NT2/D1 (cell line): ENCODE results near the gene MALRD1.

Experiments used
- DNase-seq: peaks from one replicate; pipeline ENCODE4 v3.0.0-alpha.2; 2011; ENCODE audit warnings: low read depth, low spot score
- H3K27me3 ChIP-seq: 2 replicates; pipeline ENCODE4 v1.6.0; 2011; ENCODE audit warnings: mild to moderate bottlenecking; ENCODE audit not compliant: insufficient read length, insufficient read depth
- H3K36me3 ChIP-seq: 2 replicates; pipeline ENCODE4 v1.6.1; 2011; ENCODE audit warnings: mild to moderate bottlenecking, low read length, mixed read lengths; ENCODE audit not compliant: insufficient read depth, insufficient read length
- H3K4me1 ChIP-seq: 2 replicates; pipeline ENCODE4 v1.5.1; 2011; ENCODE audit not compliant: insufficient read depth, insufficient read length
- H3K4me3 ChIP-seq: 2 replicates; pipeline ENCODE4 v1.5.1; 2011; ENCODE audit warnings: low read depth; ENCODE audit not compliant: insufficient read length
- H3K9ac ChIP-seq: 2 replicates; pipeline ENCODE4 v1.6.0; 2011; ENCODE audit warnings: low read depth; ENCODE audit not compliant: insufficient read length
- H3K9me3 ChIP-seq: 2 replicates; pipeline ENCODE4 v1.5.1; 2011; ENCODE audit warnings: mild to moderate bottlenecking, low read length; ENCODE audit not compliant: insufficient read depth
- SUZ12 ChIP-seq: IDR thresholded peaks from 2 replicates; pipeline ENCODE4 v1.6.1; 2011; ENCODE audit not compliant: insufficient read length, insufficient read depth; ENCODE audit errors: extremely low read depth
- YY1 ChIP-seq: IDR thresholded peaks from 2 replicates; pipeline ENCODE4 v1.6.1; 2011; ENCODE audit not compliant: insufficient read length, insufficient read depth
- ZNF274 ChIP-seq: IDR thresholded peaks from 2 replicates; pipeline ENCODE4 v1.6.1; 2011; ENCODE audit warnings: mild to moderate bottlenecking, low read depth, low read length

MALRD1 gene

DNA sequence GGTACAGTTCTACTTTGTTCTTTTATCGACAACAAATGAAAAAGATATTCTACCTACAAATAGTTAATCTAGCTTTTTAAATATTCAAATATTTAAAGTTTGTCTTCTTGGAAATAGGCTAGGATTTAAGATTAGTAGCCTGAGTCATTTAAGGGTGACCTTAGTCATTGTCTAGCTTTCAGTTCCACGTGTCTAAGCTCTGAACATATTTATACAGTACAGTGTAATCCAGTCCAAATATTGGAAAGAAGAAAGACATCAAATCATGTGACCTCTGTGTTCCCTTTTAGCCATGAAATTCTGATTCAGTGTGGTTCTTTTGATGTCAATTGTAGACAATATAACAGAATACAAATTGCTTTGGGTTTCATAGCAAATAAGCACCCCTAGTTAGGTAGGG lies 121.1 kb downstream of the MALRD1 start:
- TF ChIP-seq ZNF274 (no peak), SUZ12 (no peak), YY1 (no peak)
- H3K9ac ChIP-seq = no peak overlapping the region
- no peaks in the 10 kb centered on the region for H3K4me1 ChIP-seq
- no peak overlapping the region for H3K4me3 ChIP-seq
- no peaks in the 10 kb centered on the region for H3K36me3 ChIP-seq
- H3K27me3 ChIP-seq = no peaks in the 10 kb centered on the region
- DNase-seq = no peak
- H3K9me3 ChIP-seq = no peaks in the 10 kb centered on the region

DNA sequence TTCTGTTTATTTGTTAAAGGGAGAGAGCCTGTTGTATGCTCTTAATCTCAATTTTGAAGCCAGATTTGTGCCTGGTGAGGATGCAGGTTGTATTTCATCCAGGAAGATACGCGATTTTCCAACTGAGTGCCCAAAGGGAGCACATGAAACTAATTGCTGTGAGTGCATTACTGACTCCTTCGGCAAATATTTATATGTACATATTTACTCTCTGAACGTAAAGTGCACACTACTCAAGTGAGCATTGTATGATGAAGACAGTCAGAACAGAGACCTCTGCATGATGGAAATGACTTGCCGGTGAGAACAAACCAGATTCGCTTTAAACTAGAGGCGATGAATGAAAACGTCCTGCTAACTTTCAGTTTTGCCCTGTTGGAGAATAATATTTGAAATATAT lies 130.1 kb downstream of the MALRD1 start:
- no peak for DNase-seq
- Histone ChIP-seq H3K9ac (no peak overlapping the region), H3K4me3 (no peak overlapping the region), H3K36me3 (no peaks in the 10 kb centered on the region), H3K9me3 (no peaks in the 10 kb centered on the region), H3K27me3 (no peaks in the 10 kb centered on the region), H3K4me1 (no peaks in the 10 kb centered on the region)
- TF ChIP-seq YY1 (no peak), SUZ12 (no peak), ZNF274 (no peak)

- DNase-seq = no peak
- TF ChIP-seq SUZ12 (no peak), ZNF274 (no peak), YY1 (no peak)
These were observed 136.3 kb downstream of the MALRD1 start for GRCh38 chr10:19184891-19185290.

DNA sequence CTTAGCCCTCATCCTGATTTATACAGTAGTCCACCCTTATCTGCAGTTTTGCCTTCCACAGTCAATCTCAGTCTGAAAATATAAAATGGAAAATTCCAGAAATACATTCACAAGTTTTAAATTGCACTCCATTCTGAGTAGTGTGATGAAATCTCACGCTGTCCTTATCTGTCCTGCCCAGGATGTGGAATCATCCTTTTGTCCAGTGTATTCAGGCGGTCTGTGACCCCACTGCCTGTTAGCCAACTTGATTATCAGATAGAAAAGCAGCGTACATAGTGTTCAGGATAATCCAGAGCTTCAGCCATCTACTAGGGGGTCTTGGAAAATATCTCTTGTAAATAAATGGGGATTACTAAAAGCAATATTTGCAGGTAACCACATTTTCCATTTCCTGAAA lies 146.3 kb downstream of the MALRD1 start:
- H3K4me3 ChIP-seq = no peak overlapping the region
- no peak for DNase-seq
- no peaks in the 10 kb centered on the region for H3K36me3 ChIP-seq
- H3K27me3 ChIP-seq = no peaks in the 10 kb centered on the region
- H3K4me1 ChIP-seq = no peaks in the 10 kb centered on the region
- TF ChIP-seq YY1 = no peak
- TF ChIP-seq SUZ12 = no peak
- no peak for TF ChIP-seq ZNF274
- no peaks in the 10 kb centered on the region for H3K9me3 ChIP-seq
- H3K9ac ChIP-seq = no peak overlapping the region

More at GRCh38 chr10:19184891-19185290, 136.3 kb downstream of the MALRD1 start:
- Histone ChIP-seq H3K9ac (no peak overlapping the region), H3K27me3 (no peaks in the 10 kb centered on the region), H3K36me3 (no peaks in the 10 kb centered on the region), H3K9me3 (no peaks in the 10 kb centered on the region), H3K4me3 (no peak overlapping the region), H3K4me1 (no peaks in the 10 kb centered on the region)

GRCh38 chr10:19195698-19196097 lies 147.1 kb downstream of the MALRD1 start:
- Histone ChIP-seq H3K27me3 (no peaks in the 10 kb centered on the region), H3K9me3 (no peaks in the 10 kb centered on the region), H3K36me3 (no peaks in the 10 kb centered on the region), H3K4me3 (no peak overlapping the region), H3K4me1 (no peaks in the 10 kb centered on the region), H3K9ac (no peak overlapping the region)
- no peak for DNase-seq
- TF ChIP-seq SUZ12 (no peak), ZNF274 (no peak), YY1 (no peak)

GRCh38 chr10:19200211-19200610 lies 151.6 kb downstream of the MALRD1 start:
- no peaks in the 10 kb centered on the region for H3K4me1 ChIP-seq
- no peak for DNase-seq
- no peaks in the 10 kb centered on the region for H3K27me3 ChIP-seq
- no peaks in the 10 kb centered on the region for H3K9me3 ChIP-seq
- no peak overlapping the region for H3K9ac ChIP-seq
- no peak overlapping the region for H3K4me3 ChIP-seq
- no peaks in the 10 kb centered on the region for H3K36me3 ChIP-seq
- TF ChIP-seq SUZ12 = no peak

GRCh38 chr10:19204246-19204917 lies 155.8 kb downstream of the MALRD1 start:
- DNase-seq = no peak
- Histone ChIP-seq H3K9me3 (no peaks in the 10 kb centered on the region), H3K4me3 (no peak overlapping the region), H3K9ac (no peak overlapping the region), H3K4me1 (no peaks in the 10 kb centered on the region), H3K36me3 (no peaks in the 10 kb centered on the region), H3K27me3 (no peaks in the 10 kb centered on the region)
- TF ChIP-seq ZNF274 (no peak), SUZ12 (no peak), YY1 (no peak)

DNA sequence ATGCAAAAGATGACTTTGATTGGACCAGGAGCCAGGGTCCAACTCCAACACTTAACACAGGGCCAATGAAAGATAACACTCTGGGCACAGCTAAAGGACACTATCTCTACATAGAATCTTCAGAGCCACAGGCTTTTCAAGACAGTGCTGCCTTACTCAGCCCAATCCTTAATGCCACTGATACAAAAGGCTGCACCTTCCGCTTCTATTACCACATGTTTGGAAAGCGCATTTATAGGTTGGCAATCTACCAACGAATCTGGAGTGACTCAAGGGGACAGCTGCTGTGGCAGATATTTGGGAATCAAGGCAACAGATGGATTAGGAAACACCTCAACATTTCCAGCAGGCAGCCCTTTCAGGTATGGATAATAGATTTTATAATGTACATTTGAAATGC lies 160.7 kb downstream of the MALRD1 start:
- Histone ChIP-seq H3K9me3 (no peaks in the 10 kb centered on the region), H3K4me3 (no peak overlapping the region), H3K9ac (no peak overlapping the region), H3K36me3 (no peaks in the 10 kb centered on the region), H3K27me3 (no peaks in the 10 kb centered on the region), H3K4me1 (no peaks in the 10 kb centered on the region)
- no peak for DNase-seq
- TF ChIP-seq ZNF274 = no peak
- TF ChIP-seq SUZ12 = no peak
- TF ChIP-seq YY1 = no peak
